ENCODE results near the gene ZNF394.

GRCh38 chr7:99447943-99448342 lies 52.1 kb downstream of the ZNF394 start:
- TF ChIP-seq CTCF (IDR thresholded peaks at IDR 0.05) (no peak), EZH2 (IDR thresholded peaks at IDR 0.05; ENCODE audit: borderline replicate concordance, insufficient read depth, low read depth, low read length, poor library complexity, severe bottlenecking) (no peak)
